Measurements from ENCODE around the gene C1orf115.

- TF ChIP-seq POLR2A (IDR thresholded peaks at IDR 0.05) (no peak), CTCF (IDR thresholded peaks at IDR 0.05) (no peak), POLR2AphosphoS5 (IDR thresholded peaks at IDR 0.05) (no peak)
Observed at GRCh38 chr1:220655961-220656740, 34.0 kb upstream of the C1orf115 start.
